HG03442 (cell line): ENCODE data around the gene ISL2.

Experiments used
- ATAC-seq: cut with Tn5 transposase; IDR thresholded peaks from one replicate; pipeline ENCODE4 v1.9.1; 2021; ENCODE audit warnings: mild to moderate bottlenecking, moderate library complexity; ENCODE audit not compliant: unreplicated experiment

The ISL2 gene

DNA sequence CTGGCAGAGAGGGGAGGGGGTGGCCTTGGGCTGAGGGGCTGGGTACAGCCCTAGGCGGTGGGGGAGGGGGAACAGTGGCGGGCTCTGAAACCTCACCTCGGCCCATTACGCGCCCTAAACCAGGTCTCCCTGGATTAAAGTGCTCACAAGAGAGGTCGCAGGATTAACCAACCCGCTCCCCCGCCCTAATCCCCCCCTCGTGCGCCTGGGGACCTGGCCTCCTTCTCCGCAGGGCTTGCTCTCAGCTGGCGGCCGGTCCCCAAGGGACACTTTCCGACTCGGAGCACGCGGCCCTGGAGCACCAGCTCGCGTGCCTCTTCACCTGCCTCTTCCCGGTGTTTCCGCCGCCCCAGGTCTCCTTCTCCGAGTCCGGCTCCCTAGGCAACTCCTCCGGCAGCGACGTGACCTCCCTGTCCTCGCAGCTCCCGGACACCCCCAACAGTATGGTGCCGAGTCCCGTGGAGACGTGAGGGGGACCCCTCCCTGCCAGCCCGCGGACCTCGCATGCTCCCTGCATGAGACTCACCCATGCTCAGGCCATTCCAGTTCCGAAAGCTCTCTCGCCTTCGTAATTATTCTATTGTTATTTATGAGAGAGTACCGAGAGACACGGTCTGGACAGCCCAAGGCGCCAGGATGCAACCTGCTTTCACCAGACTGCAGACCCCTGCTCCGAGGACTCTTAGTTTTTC, 4.9 kb downstream of the ISL2 start:
- ATAC-seq: no peak

DNA sequence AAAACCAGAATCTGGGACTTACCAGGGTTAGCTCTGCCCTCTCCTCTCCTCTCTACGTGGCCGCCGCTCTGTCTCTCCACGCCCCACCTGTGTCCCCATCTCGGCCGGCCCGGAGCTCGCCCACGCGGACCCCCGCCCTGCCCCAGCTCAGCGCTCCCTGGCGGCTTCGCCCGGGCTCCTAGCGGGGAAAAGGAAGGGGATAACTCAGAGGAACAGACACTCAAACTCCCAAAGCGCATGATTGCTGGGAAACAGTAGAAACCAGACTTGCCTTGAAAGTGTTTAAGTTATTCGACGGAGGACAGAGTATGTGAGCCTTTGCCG, 5.4 kb downstream of the ISL2 start:
- ATAC-seq: no peak

DNA sequence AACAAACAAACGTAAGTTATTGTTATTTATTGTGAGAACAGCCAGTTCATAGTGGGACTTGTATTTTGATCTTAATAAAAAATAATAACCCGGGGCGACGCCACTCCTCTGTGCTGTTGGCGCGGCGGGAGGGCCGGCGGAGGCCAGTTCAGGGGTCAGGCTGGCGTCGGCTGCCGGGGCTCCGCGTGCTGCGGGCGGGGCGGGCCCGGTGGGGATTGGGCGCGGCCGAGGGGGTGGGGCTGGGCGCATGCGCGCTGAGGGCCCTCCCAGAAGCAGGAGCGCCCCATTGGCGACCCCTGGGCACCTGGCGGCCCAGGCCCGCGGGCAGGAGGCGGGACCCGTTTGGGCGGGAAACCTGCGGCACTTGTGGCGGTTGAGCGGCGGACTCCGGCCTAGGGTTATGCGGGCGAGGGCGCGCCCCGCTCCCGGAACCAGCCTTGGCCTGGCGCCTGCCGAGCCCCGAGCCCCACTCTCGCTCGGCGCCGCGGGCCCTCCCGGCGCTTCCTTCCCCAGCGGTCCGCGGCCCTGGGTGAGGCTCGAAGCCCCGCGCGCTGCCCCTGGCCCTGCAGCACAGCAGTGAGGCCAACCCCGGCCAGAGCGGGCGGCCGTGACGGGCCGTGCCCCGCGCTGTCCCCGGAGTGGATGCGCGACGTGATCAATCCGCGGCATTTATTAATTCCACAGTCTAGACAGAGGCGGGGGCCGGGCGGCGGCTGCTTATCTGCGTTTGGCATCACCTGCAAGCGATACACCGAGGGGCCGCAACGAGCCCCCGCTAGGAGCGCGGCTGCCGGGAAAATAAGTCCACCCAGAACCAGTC, 6.0 kb downstream of the ISL2 start:
- no peak for ATAC-seq

DNA sequence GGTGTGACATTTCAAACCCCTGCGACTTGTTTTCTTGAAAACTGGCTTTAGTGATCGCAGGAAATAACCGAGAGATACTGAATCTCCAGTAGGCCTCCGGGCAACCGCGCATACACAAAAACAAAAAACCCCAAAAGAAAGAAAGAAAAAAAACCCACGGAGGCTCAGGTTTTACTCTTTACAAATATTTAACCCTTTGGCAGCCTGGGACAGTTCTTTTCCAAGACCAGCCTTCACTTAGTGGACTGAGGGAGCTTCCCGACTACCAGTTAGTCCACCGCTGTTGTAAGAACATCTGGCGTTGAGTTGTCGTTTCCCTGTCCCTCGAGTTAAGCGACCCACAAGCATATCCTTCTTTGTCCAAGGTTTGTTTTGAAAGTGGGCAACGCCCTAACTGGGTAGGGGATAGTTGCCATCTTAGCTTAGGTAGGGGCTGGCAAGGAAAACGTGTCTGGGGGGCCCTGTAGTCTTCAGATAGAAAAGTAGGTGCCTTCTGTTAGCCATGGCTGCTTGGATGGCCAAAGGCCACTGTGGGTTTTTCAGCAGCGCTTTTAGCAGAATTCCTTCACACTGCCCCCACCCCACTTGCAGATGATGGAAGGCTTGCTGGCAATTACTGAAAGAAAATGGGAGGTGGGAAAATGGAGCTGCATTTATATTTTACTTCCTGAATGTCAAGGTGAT, 6.9 kb downstream of the ISL2 start:
- no peak for ATAC-seq

DNA sequence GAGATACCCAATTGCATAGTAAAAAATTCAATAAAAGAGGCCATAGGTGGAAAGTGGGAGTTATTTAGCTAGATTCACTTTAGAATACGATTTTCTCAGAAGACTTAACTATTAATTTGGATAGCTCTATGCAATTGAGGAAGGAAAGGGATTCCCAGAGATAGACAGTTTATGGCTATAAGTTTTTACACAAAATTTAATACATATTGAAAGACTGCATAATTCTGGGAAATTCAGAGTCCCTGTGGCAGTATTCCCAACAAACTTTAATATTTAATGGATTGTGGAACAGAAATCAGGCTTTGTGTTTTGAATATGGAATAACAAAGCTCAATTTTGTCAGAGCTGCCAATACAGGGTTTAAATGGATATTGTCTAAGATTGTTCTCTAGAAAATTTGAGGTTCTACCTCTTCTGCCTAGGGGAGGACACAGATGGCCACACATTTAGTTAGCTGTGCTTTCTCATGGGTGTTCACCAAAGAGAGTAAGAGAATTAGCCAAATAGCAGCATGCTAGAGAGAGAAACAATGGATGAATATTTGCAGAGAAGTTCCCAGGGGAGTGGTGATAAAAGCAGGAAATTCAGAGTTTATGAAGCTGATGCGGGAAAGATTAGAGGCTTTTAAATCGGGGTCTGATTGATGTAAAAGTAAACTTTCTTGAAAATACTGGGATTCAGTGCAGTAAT, 8.5 kb downstream of the ISL2 start:
- ATAC-seq: no peak

DNA sequence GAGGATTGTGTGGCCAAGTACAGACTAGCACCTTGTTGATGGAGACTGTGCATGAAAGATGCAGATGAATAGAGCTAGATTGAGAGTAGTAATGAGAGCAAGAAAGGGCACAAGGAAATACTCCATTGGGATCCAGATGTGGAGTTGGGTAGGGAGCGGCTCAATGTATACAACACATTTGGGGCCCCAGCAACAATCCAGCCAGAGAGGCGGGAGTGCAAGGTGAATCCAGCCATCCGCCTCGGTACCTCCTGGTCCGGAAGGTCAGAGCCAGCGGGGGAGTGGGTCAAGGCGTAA, 9.0 kb downstream of the ISL2 start:
- no peak for ATAC-seq

DNA sequence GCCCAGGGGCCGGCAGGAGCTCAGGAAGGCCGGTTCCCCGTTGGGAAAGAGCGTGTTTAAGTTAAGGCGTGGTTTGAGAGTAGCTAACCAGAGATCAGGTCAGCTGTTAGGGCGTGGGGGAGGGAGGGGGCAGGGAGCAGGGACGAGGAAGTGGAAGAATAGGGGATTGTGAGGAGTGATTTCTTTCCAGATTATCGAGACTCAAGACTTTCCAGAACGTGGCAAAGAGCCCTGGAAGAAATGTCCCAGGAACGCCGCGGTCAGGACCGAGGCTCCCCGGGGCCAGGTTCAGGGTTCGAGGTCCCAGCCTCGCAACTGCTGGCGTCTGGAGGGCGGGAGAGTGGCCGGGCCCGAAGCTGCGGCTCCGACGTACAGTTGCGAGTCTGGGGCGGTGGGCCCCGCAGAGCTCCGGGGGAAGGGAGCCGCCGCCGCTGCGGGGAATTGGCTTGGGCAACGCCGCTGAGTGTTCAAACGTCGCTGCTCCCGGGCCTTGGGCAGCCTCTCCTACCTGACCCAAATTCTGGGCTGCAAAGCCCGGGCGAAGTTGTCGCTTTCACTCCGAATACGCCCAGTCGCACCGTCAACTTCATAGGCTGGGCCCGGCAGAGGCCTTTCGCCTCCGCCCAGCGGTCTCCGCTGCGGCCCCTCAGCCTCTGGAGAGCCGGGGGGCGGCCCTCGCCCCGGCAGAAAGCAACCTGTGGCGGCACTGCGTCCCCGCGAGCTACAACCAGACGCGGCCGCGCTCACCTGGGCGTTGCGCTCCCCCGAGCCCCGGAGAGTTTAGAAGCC, 9.5 kb downstream of the ISL2 start:
- no peak for ATAC-seq

DNA sequence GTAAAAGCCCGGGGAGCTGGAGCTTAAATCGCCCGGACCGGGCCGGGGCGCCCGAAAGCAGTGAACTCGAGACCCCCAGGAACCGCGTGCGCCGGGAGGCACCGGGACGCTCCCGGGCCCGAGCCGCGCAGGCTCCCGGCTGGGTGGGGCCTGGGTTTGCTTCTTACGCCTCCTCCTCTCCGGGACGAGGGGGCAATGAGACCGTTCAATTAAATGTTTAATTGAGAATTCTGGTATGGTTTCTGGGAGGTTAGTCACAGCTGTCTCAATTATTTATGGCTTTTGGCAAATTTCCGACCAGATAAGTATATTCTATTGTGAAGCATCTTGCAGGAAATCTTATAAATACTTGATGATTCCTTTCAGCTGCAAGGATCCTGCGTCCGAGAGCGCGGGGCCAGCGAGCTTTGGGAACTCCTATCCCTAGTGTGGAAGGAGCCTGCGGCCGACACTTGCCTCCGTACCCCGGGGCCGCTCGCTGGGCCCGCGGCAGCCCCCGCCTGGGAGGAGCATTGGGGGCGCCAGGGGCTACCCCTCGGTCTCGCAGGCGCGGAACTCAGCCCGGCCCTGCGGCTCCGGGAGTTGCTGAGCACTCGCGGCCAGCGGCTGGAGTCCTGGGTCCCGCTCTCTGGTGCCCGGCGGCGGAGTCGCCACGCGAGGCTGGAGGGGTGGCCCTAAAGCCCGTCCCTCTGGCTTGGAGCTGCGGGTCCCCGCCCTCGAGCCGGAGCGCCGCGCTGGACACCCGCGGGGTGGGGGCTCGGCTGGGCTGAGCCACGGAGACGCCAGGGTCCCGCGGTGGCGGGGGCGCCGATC, 10.3 kb downstream of the ISL2 start:
- no peak for ATAC-seq

DNA sequence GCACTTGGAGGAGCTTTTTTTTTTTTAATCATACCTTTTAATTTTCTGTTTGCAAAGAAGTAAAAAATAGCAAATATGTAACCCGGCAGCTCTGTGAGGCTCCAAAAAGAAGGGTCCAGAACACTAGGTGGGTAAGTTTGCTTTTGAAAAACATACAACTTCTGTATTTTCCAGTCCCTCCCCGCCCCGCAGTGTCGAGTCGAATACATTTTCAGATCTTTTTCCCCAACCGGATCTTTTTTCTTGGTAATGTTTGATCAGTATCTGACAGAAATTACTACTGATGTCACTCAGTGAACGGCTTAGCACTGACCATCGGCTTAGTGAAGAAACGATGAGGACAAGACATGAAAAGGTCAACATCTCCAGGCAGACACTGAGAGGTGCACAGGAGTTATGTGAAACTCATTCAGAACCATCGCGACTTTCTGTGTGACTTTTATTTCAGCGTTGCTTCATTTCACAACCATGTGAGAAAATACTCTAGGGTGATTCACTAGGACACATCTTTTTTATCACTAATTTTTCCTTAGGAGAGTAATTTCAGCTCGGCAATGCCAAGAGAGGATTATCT, 11.0 kb downstream of the ISL2 start:
- no peak for ATAC-seq

DNA sequence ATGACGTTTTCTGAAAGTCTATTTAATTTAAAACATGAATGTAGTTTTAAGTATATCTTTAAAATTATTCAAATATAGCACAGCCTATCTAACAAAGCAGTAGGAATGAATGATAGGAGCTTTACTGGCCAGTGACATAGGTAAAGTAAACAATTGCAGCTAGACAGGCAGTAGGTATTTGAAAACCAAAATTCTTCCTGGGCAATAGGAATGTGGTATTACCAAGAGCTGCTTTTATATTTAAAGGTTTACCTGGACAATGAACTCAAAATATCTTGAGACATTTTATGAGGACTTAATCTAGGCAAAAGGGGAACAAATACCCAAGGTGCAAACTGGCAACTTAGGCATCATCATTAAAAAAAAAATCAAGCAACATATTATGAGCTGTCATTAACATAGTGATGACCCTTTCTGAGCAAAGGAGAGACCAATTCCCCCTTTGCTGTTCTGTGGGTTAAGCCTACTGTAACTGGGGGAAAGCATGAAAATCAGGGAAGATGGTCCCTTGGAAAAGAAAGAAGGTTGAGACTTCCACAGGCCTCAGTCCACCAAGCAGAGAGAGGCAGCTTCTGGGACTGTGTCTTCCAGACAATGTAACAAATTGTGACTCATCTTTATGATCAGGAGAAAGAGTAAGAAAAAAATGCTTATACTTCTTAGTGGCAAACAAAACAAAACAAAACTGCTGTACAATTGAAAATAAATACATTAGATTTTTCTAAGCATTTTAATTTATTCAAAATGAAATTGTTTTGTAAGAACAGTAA, 12.9 kb downstream of the ISL2 start:
- ATAC-seq: no peak

DNA sequence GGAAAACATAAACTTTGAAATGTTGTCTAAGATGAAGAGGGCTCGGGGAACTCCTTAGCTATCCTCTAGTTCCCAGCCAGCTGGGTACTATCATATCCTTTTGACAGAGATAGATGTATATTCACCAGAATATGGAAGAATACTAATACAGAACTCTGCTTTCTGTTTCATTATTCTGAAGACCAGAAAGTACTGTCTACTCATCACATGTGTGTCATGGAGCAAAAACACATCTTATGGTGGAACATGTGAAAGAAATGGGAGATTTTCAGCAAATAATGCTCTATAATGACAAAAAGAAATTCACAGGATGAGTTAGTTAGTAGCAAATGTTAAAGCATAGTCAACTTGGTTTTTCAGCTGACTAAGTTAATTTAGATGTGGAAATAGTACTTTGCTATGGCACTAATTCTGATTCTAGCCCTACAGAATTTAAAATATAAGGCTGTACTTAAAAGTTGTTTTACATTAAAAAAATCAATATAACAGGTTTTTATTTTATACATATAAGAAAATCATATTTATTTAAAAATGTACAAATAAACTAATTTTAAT, 16.5 kb downstream of the ISL2 start:
- no peak for ATAC-seq

DNA sequence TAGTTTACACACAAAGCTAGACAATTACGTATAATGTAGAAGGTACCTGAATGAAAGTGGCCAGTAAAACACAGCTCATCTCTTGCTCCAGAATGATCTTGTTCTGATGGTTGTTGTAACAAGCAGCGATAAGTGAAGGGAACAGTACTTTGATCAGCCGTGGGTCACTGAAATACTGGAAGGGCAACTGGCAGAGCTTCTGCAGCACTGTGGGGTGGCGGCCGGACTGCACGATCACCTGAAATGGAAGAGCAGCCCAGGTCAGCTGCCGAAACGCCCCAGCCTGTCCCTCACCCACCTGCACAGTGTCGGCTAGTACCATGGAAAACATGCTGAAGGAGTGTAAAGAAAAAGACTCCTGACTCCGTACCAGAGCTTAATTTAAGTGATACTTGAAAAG, 17.3 kb downstream of the ISL2 start:
- ATAC-seq: no peak

DNA sequence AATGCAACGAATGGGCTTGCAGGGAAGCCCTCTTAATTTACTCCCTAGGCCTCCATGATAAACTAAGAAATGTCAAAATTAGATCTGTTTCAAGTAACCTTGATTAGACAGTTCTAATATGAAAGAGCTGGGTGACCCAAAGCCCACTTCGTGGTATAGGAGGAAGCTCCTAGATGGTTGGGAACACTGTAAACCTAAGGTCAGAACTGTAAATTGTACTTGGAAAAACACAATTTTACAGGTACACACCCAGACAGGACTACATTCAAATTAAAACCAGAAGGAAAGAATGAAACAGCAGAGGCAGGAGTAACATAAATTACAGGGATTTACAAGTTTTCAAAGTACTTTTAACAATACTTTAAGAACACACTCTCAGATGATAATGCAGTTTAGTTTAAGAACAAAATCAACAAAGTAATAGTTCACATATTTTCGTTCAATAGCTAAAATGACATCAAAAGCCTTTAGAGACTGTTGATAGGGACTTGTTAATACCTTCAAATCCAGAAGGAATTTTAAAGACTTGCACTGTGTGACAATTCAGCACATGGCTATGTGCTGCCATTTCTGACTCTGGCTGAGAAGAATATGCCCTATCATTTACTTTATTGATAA, 18.4 kb downstream of the ISL2 start:
- no peak for ATAC-seq

DNA sequence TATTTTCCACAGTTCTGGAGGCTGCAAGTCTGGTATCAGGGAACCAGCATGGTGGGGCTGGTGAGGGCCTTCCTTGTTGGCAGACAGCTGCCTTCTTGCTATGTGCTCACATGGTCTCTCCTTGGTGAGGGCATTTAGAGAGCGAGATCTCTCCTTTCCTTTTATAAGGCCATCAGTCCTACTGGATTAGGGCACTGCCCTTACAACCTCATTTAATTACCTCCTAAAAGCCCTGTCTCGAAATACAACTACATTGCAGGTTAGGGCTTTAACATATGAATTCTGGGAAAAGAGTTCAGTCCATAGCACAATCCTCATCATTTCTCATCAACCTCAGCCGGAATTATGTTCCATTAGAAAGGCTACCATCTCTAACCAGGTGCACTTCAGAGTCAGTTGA, 21.9 kb downstream of the ISL2 start:
- no peak for ATAC-seq

DNA sequence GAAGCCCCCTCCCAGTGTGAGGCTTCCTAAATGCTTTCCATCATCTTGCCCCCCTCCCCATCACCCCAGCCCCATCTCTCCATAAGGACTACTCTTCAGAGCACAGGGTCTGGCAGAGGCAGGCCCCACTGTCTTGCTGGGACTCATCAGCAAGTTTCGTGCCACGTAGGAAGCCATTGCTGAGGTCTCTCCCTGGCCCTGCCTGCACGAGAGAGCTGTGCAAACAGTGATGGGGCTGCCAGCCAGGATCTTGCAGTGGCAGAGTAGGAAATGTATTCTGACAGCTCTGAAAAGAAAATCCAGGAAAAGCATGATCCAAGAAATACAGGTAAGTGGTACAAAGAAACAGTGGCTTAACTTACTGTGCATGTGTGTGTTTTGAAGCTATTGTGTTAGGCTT, 22.6 kb downstream of the ISL2 start:
- no peak for ATAC-seq

DNA sequence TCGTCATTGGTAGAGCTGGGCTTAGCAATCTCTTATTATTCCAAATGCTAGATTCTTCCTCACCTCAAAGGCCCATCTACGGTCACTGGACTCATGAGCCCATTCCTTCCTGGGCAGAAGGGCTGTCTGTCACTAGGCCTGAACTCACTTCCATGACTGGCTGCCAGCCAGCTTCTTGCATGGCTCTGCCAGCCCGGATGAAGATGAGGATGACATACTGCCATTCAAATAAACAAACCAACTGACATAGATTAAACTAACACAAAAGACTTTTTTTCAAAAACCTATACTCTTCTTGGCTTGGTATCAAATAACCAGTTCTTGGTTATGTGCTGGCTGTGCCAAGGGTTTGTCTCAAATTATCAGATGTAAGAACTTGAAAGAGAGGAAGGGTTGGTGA, 23.8 kb downstream of the ISL2 start:
- no peak for ATAC-seq

DNA sequence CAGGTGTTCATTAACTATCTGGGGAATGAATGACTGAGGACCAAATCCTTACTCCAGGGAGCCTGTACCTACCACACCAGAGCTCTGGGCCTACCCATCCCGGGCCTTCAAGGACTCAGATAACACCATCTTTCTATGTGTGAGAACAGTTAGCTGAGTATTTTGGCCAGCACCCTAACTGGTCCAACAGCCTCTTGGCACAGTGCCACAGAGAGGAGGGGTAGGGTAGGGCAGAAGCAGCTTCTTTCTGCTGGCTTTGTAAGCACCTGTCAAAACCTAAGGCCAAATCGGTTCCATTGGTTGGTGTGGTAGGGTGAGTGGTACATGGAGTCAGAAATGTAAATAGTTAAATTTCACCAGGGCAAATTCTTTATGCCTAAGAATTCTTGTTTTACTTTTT, 26.7 kb downstream of the ISL2 start:
- no peak for ATAC-seq

DNA sequence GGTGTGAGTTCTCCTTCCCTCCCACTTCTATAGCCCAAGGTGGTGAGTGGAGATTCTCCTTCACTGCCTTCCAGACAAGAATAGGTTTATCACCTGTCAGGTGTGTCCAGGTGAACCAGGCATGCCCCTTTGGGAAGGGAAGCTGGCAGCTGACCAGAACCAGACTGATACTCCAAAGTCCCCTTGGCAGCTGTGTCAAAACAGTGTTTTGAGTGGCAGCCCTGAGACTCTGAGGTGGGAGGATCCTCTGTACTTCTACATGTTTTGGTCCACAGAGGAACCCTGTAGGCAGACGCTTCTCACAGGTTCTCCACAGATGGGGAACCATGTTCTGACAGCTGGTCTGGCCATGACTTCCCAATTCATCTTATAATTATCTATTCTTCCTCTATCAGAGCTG, 30.1 kb downstream of the ISL2 start:
- ATAC-seq: no peak
